Hippocampal formation (tissue), 2 donors: ENCODE data around the gene JAGN1.
"Not testable (repeated sequence)": the region's sequence is repeated elsewhere in the genome, so short reads cannot be mapped to it uniquely, and the experiment has no call there.

Experiments
- DNase-seq, 2 donors: peaks; one replicate each; lab custom pipeline; 2025; lab: John Stamatoyannopoulos, UW

The JAGN1 gene

GRCh38 chr3:9867106-9867505 is 23.3 kb upstream of the JAGN1 start:
- DNase-seq: no peak

- no peak for DNase-seq
Observed at GRCh38 chr3:9869955-9870354, 20.5 kb upstream of the JAGN1 start.

- DNase-seq: no peak
Observed at GRCh38 chr3:9870978-9871377, 19.4 kb upstream of the JAGN1 start.

- DNase-seq: not testable (repeated sequence)
Observed at GRCh38 chr3:9872067-9872466, 18.3 kb upstream of the JAGN1 start.

GRCh38 chr3:9875448-9875847 is 15.0 kb upstream of the JAGN1 start:
- no peak for DNase-seq

GRCh38 chr3:9876255-9876654 is 14.2 kb upstream of the JAGN1 start:
- DNase-seq: not testable (repeated sequence)

GRCh38 chr3:9876991-9877390 is 13.4 kb upstream of the JAGN1 start:
- no peak for DNase-seq

GRCh38 chr3:9878700-9879099 is 11.7 kb upstream of the JAGN1 start:
- DNase-seq: no peak

GRCh38 chr3:9879830-9880549 is 10.4 kb upstream of the JAGN1 start, which contains the start of gene CIDEC:
CIDEC (minus strand) TSS chr3:9880253; CDS start chr3:9878486, 1,767 bp downstream.
- DNase-seq: no peak

GRCh38 chr3:9881441-9881840 is 9.0 kb upstream of the JAGN1 start:
- no peak for DNase-seq

GRCh38 chr3:9883706-9884554 is 6.5 kb upstream of the JAGN1 start:
- DNase-seq: no peak

- no peak for DNase-seq
Observed at GRCh38 chr3:9884555-9885165, 5.8 kb upstream of the JAGN1 start.

GRCh38 chr3:9886328-9886727 is 4.1 kb upstream of the JAGN1 start:
- no peak for DNase-seq

GRCh38 chr3:9887480-9887879 is 2.9 kb upstream of the JAGN1 start:
- no peak for DNase-seq

- DNase-seq: no peak
Observed at GRCh38 chr3:9888540-9888939, 1.9 kb upstream of the JAGN1 start.

GRCh38 chr3:9889405-9889804 is 1.0 kb upstream of the JAGN1 start:
- DNase-seq: no peak

- DNase-seq: no peak
Observed at GRCh38 chr3:9891072-9891622, 737 bp downstream of the JAGN1 start.

GRCh38 chr3:9893739-9894138 is 3.3 kb downstream of the JAGN1 start:
- no peak for DNase-seq

- not testable (repeated sequence) for DNase-seq
Observed at GRCh38 chr3:9895715-9896114, 5.3 kb downstream of the JAGN1 start.

- not testable (repeated sequence) for DNase-seq
Observed at GRCh38 chr3:9896755-9897407, 6.5 kb downstream of the JAGN1 start.

- no peak for DNase-seq
Observed at GRCh38 chr3:9897408-9898372, 7.3 kb downstream of the JAGN1 start.
